DND-41 (cell line): ENCODE results near the gene ARHGAP32.

ENCODE experiments used
- EZH2 ChIP-seq: IDR thresholded peaks from 3 replicates; pipeline ENCODE4 v1.6.1; 2012; ENCODE audit warnings: borderline replicate concordance, low read depth, mild to moderate bottlenecking, moderate library complexity, low read length, inconsistent platforms; ENCODE audit not compliant: severe bottlenecking
- TF ChIP-seq, protein P1 (sequence below): IDR thresholded peaks from 2 replicates; pipeline ENCODE4 v1.5.1; 2012; ENCODE audit warnings: borderline replicate concordance, low read length, moderate library complexity, mild to moderate bottlenecking; ENCODE audit not compliant: poor library complexity, severe bottlenecking; ENCODE audit errors: extremely low read depth

DNA sequence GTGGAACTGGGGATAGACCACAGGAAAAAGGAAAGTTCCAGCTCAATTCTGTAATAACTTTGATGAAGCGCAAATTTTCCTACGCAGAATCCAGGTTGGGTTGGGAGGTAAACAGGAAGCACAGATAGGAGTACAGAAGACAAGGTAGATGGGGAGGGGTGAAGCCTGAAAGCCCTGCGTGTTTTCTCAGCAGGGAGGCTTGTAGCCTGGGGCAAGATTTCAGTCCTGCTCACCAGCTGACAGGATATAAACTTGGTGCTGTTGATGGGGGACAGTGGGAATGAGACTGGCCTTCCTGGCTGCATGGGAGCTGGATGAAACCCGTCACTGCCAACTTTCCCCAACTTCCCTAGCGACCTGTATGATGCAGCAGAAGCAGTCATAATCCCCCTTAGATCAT, 114.9 kb downstream of the ARHGAP32 start:
- TF ChIP-seq, protein P1, sequence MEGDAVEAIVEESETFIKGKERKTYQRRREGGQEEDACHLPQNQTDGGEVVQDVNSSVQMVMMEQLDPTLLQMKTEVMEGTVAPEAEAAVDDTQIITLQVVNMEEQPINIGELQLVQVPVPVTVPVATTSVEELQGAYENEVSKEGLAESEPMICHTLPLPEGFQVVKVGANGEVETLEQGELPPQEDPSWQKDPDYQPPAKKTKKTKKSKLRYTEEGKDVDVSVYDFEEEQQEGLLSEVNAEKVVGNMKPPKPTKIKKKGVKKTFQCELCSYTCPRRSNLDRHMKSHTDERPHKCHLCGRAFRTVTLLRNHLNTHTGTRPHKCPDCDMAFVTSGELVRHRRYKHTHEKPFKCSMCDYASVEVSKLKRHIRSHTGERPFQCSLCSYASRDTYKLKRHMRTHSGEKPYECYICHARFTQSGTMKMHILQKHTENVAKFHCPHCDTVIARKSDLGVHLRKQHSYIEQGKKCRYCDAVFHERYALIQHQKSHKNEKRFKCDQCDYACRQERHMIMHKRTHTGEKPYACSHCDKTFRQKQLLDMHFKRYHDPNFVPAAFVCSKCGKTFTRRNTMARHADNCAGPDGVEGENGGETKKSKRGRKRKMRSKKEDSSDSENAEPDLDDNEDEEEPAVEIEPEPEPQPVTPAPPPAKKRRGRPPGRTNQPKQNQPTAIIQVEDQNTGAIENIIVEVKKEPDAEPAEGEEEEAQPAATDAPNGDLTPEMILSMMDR = no peak
- no peak for TF ChIP-seq EZH2
